HEK293T (cell line): ENCODE results near the gene LPCAT1.

ENCODE experiments used
- ELF4 ChIP-seq: fragments of 450-650 bp; IDR thresholded peaks from 2 replicates; pipeline ENCODE4 v1.6.1; 2017; ENCODE audit warnings: antibody characterized with exemption
- FOXK2 ChIP-seq: fragments of 450-650 bp; IDR thresholded peaks from 2 replicates; pipeline ENCODE4 v1.6.1; 2016; ENCODE audit warnings: mild to moderate bottlenecking
- FOXM1 ChIP-seq: fragments of 450-650 bp; IDR thresholded peaks from 2 replicates; pipeline ENCODE4 v1.6.1; 2017; ENCODE audit warnings: mild to moderate bottlenecking, borderline replicate concordance
- L3MBTL2 ChIP-seq: fragments of 450-650 bp; conservative IDR thresholded peaks from 2 replicates; pipeline ENCODE4 v1.6.1; 2016; ENCODE audit warnings: mild to moderate bottlenecking
- LEF1 ChIP-seq: fragments of 450-650 bp; IDR thresholded peaks from 2 replicates; pipeline ENCODE4 v1.6.1; 2017; ENCODE audit warnings: mild to moderate bottlenecking, borderline replicate concordance
- SP1 ChIP-seq: fragments of 450-650 bp; IDR thresholded peaks from 2 replicates; pipeline ENCODE4 v1.6.1; 2017
- SUZ12 ChIP-seq: fragments of 450-650 bp; IDR thresholded peaks from 2 replicates; pipeline ENCODE4 v1.6.1; 2016; ENCODE audit warnings: mild to moderate bottlenecking

DNA sequence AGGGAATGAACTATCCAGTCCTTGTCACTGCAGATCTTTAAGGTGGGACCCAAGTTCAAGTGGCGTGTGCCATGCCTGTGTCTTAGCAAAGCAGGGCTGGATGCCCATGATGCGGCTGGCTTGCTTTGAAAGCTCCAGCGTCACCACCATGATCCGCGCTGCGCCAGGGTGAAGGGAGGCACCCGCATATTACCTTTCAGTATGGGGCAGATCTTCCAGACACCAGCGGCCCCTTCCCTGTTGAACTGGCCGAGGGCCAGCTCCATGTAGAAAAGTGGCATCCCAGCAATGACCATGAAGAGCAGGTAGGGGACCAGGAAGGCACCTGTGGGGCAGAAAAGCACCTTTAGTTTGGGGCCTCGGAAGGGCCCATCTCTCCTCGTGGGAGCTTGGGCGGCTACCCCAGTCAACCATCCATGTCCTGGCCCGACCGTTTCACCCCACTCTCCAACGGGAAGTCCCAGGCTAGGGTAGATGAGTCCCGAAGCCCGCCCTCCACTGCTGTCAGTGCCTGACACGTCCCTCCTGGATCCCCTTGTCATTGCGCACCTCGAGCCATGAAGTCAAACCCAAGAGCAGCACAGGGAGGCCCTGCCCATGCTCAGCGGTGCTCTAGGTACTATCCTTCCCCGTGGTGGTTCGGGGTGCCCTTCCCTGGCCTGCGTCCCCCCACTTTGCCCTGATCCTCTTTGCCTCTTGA lies 82.4 kb downstream of the LPCAT1 start:
- TF ChIP-seq FOXM1, result no peak
- TF ChIP-seq LEF1, result no peak
- no peak for TF ChIP-seq ELF4
- TF ChIP-seq SUZ12, result no peak
- no peak for TF ChIP-seq FOXK2
- no peak for TF ChIP-seq L3MBTL2
- TF ChIP-seq SP1, result no peak
